DMS53 treated with DMSO at 0.1 percent for 48 hours (cell line): Measurements from ENCODE around the gene ARID3B.

Experiments
- DNase-seq: peaks from one replicate; lab custom pipeline; 2025; ENCODE audit not compliant: unreplicated experiment; lab: John Stamatoyannopoulos, UW

ARID3B gene

DNA sequence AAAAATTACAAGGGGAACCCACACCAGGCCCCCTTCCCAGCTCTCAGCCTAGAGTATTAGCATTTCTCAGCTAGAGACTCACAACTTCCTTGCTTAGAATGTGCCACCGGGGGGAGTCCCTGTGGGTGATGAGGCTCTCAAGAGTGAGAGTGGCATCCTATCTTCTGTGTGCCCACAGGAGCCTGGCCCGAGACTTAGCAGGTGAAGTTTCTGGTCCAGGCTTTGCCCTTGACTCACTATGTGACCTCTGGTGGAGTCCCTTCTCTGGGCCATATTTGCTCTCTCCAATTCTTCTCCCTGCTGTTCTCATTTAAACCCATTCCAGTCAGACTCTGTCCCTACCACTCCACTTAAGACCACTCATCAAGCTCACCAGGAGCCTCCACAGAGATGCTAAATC lies 92.8 kb downstream of the ARID3B start:
- DNase-seq = no peak

DNA sequence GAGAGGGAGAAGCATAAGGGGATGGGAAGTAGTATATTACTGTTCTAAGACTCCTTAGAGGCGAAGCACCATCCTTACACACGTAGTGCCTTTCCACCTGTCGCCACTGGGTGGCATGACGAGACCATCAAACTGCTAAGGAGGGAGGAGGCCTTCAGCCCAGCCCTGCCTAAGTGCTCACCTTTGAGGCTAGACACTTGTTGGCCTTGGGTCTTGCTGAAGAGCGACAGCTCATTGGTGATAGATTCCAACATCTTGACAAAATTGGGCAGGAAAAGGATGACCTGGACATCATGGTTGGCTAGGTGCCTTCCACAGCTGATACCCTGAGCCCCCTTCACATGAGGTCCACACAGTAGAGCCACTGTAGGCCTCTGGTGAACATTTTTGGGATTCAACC lies 94.2 kb downstream of the ARID3B start:
- peak; percentile 50 for DNase-seq

DNA sequence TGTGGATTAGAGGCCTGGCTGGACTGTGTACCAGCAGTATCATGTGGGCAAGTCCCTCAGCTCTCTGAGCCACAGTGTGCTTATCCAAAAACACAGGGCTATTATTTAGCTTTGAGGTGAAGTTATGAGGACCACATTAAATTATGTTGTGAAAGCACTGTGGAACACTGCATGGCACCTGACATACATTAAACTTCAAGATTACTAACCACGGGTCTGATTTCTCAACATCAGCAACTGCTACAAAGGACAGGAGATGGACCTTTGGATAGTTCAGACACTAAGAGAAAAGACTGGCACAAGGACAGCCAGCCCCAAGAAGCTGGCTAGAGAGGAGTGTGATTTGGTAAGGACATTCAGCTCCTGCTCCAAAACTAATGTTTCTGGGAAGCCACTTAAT lies 96.0 kb downstream of the ARID3B start:
- no peak for DNase-seq

- no peak for DNase-seq
These were observed 100.1 kb downstream of the ARID3B start for GRCh38 chr15:74641151-74641550.

DNA sequence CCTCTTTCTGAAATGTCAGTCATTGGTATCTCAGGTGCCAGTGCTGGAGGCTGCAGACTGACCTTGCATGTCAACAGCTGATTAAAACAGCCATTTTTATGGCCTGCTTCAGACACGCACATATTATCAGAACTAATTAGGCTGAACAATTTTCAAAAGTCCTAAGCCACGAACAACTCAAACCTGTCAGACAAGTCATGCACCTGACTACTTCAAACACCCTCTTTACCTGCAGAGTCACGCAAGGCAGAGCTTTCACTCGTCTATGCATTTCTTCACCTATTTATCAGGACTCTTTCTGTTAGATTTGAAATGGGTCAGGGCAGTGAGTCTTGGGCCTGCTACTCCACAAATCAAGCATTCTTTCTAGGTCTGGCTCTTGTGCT lies 101.3 kb downstream of the ARID3B start:
- DNase-seq = peak; percentile 92

DNA sequence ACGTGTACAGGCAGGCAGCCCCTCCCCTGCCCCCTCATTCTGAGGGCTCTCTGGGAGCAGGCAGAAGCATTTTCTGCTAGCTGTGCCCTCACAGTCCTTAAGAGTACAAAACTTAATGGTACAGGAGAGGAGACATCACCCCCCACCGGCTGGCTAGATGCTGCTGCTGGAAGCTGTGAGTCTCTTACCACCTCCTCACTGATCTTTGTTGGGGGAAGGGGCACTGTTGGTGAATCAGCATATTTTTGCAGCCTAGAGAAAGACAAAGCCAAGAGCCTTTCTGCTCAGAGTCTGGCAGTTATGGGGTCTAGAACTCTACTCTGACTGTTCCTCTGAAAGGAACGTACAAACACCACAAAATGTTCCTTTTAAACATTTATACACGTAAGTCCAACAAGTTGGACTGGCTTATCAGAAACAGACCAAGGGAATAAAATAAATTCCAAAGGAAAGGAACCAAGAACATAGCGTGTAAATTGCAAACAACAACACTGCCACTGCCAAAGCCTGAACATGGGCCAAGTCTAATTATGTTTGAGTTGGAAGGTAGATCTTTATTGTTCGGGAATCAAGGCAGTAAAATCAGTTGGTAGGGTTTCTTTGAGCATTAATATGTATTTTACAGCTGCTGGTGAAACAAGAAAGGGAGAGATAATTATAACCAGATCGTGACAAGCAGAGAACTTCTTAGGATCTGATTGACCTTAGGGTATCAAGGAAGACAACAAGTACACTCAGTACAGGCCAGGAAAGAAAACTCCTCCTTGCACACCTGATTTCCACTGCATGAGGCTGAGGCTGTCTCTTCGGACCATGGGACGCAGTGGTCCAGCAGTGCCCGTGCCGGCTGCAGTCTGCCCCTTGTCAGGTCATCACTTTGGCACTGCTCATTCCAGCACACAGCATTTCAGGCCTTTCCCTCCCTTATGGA lies 102.0 kb downstream of the ARID3B start:
- peak; percentile 71 for DNase-seq

GRCh38 chr15:74643665-74644204 lies 102.7 kb downstream of the ARID3B start:
- no peak for DNase-seq

- DNase-seq = no peak
These were observed 105.5 kb downstream of the ARID3B start for GRCh38 chr15:74646480-74646879.
